HEK293 (cell line): ENCODE measurements around the gene EIF4G3.
A peak's percentile ranks its signal among the peaks of the same experiment; 100 is the strongest.

Experiments used
- CTCF ChIA-PET: fragments of 350-600 bp; formaldehyde crosslinking; extraction: SDS; loops from one replicate; lab custom pipeline; 2021; ENCODE audit warnings: antibody characterized with exemption; lab: Yijun Ruan, JAX
- POLR2A ChIA-PET: fragments of 300-600 bp; formaldehyde crosslinking; extraction: SDS; loops from one replicate; lab custom pipeline; 2020; ENCODE audit warnings: antibody characterized with exemption, inconsistent platforms; lab: Yijun Ruan, JAX
- H3K27ac ChIP-seq: fragments of 200-500 bp; sonication (Bioruptor generic); 2 replicates; pipeline ENCODE4 v1.5.1; 2014; ENCODE audit warnings: low read depth, low read length, control low read depth, inconsistent platforms; ENCODE audit errors: extremely low read depth
- H3K36me3 ChIP-seq, 2 experiments: fragments of 200-500 bp in 1 of 2; sonication (Bioruptor generic) in 1 of 2; 1 replicate in 1 of 2; 2 replicates in 1 of 2; pipeline ENCODE4 v1.5.1; 2014 to 2017; ENCODE audit warnings: inconsistent platforms in 2 of 2, low read length in 2 of 2; ENCODE audit not compliant: control insufficient read depth in 2 of 2, insufficient read depth in 1 of 2
- H3K4me1 ChIP-seq: fragments of 200-500 bp; sonication (Bioruptor generic); 2 replicates; pipeline ENCODE4 v1.5.1; 2014; ENCODE audit warnings: mild to moderate bottlenecking, low read length, inconsistent platforms; ENCODE audit not compliant: control insufficient read depth, insufficient read depth
- H3K4me3 ChIP-seq: 2 replicates; pipeline ENCODE4 v1.5.1; 2011; ENCODE audit warnings: low read depth, mild to moderate bottlenecking, control low read depth, low read length, moderate library complexity
- H3K9me3 ChIP-seq: fragments of 200-500 bp; sonication (Bioruptor generic); 2 replicates; pipeline ENCODE4 v1.5.1; 2014; ENCODE audit warnings: low read depth, low read length, inconsistent platforms; ENCODE audit not compliant: control insufficient read depth, insufficient read depth
- FEZF1 ChIP-seq: fragments of 450-650 bp; formaldehyde crosslinking; IDR thresholded peaks from 2 replicates; pipeline ENCODE4 v1.5.1; 2016; ENCODE audit warnings: missing biosample characterization, missing genetic modification characterization
- GLI2 ChIP-seq: fragments of 450-650 bp; formaldehyde crosslinking; IDR thresholded peaks from 2 replicates; pipeline ENCODE4; 2017; ENCODE audit warnings: missing biosample characterization, missing genetic modification characterization, low read depth, borderline replicate concordance
- KLF16 ChIP-seq: fragments of 450-650 bp; formaldehyde crosslinking; IDR thresholded peaks from 2 replicates; pipeline ENCODE4 v1.5.1; 2017; ENCODE audit warnings: missing biosample characterization, missing genetic modification characterization
- KLF9 ChIP-seq: fragments of 450-650 bp; formaldehyde crosslinking; IDR thresholded peaks from 2 replicates; pipeline ENCODE4 v1.5.1; 2016; ENCODE audit warnings: missing biosample characterization, missing genetic modification characterization, low read depth
- OVOL3 ChIP-seq: fragments of 450-650 bp; formaldehyde crosslinking; IDR thresholded peaks from 2 replicates; pipeline ENCODE4 v1.5.1; 2016; ENCODE audit warnings: missing biosample characterization, missing genetic modification characterization
- RBAK ChIP-seq: fragments of 450-650 bp; formaldehyde crosslinking; IDR thresholded peaks from 2 replicates; pipeline ENCODE4 v1.5.1; 2016; ENCODE audit warnings: missing biosample characterization, missing genetic modification characterization
- SALL2 ChIP-seq: fragments of 450-650 bp; formaldehyde crosslinking; IDR thresholded peaks from 2 replicates; pipeline ENCODE4 v1.5.0; 2017; ENCODE audit warnings: missing biosample characterization, mild to moderate bottlenecking, missing genetic modification characterization, borderline replicate concordance
- ZFHX2 ChIP-seq: fragments of 450-650 bp; formaldehyde crosslinking; conservative IDR thresholded peaks from 2 replicates; pipeline ENCODE4 v1.5.1; 2016; ENCODE audit warnings: missing biosample characterization, missing genetic modification characterization
- ZNF19 ChIP-seq: fragments of 450-650 bp; formaldehyde crosslinking; IDR thresholded peaks from 2 replicates; pipeline ENCODE4; 2016; ENCODE audit warnings: missing biosample characterization, missing genetic modification characterization, low read depth
- ZNF24 ChIP-seq: fragments of 450-650 bp; formaldehyde crosslinking; IDR thresholded peaks from 2 replicates; pipeline ENCODE4 v1.5.1; 2016; ENCODE audit warnings: missing biosample characterization, missing genetic modification characterization
- ZNF423 ChIP-seq: fragments of 450-650 bp; formaldehyde crosslinking; IDR thresholded peaks from 2 replicates; pipeline ENCODE4 v1.5.1; 2016; ENCODE audit warnings: missing biosample characterization, missing genetic modification characterization
- ZNF521 ChIP-seq: fragments of 450-650 bp; formaldehyde crosslinking; IDR thresholded peaks from 2 replicates; pipeline ENCODE4 v1.5.1; 2017; ENCODE audit warnings: missing biosample characterization, mild to moderate bottlenecking, missing genetic modification characterization
- ZNF530 ChIP-seq: fragments of 450-650 bp; formaldehyde crosslinking; IDR thresholded peaks from 2 replicates; pipeline ENCODE4 v1.5.1; 2016; ENCODE audit warnings: low read depth, missing biosample characterization, missing genetic modification characterization
- ZNF555 ChIP-seq: fragments of 450-650 bp; formaldehyde crosslinking; conservative IDR thresholded peaks from 2 replicates; pipeline ENCODE4 v1.5.1; 2017; ENCODE audit warnings: missing biosample characterization, mild to moderate bottlenecking, missing genetic modification characterization, inconsistent platforms
- ZNF596 ChIP-seq: fragments of 450-650 bp; IDR thresholded peaks from 2 replicates; pipeline ENCODE4 v1.5.0; 2018; ENCODE audit warnings: missing biosample characterization, mild to moderate bottlenecking, missing genetic modification characterization, moderate library complexity
- ZNF76 ChIP-seq: fragments of 450-650 bp; formaldehyde crosslinking; IDR thresholded peaks from 2 replicates; pipeline ENCODE4; 2016; ENCODE audit warnings: low read depth, missing biosample characterization, missing genetic modification characterization, borderline replicate concordance
- ZNF791 ChIP-seq: fragments of 450-650 bp; formaldehyde crosslinking; IDR thresholded peaks from 2 replicates; pipeline ENCODE4 v1.5.1; 2016; ENCODE audit warnings: missing biosample characterization, missing genetic modification characterization
- ZNF830 ChIP-seq: fragments of 450-650 bp; IDR thresholded peaks from 2 replicates; pipeline ENCODE4 v1.5.0; 2018; ENCODE audit warnings: missing biosample characterization, missing genetic modification characterization, low read depth, mild to moderate bottlenecking, moderate library complexity
- ZSCAN16 ChIP-seq: fragments of 450-650 bp; formaldehyde crosslinking; IDR thresholded peaks from 2 replicates; pipeline ENCODE4 v1.5.1; 2016; ENCODE audit warnings: missing biosample characterization, missing genetic modification characterization
- TF ChIP-seq, protein P1 (sequence below): fragments of 450-650 bp; formaldehyde crosslinking; IDR thresholded peaks from 2 replicates; pipeline ENCODE4 v1.5.1; 2017; ENCODE audit warnings: missing biosample characterization, missing genetic modification characterization
- TF ChIP-seq, protein P2 (sequence below): fragments of 450-650 bp; formaldehyde crosslinking; conservative IDR thresholded peaks from 2 replicates; pipeline ENCODE4 v1.5.1; 2016; ENCODE audit warnings: low read depth, missing biosample characterization, missing genetic modification characterization

EIF4G3 gene

DNA sequence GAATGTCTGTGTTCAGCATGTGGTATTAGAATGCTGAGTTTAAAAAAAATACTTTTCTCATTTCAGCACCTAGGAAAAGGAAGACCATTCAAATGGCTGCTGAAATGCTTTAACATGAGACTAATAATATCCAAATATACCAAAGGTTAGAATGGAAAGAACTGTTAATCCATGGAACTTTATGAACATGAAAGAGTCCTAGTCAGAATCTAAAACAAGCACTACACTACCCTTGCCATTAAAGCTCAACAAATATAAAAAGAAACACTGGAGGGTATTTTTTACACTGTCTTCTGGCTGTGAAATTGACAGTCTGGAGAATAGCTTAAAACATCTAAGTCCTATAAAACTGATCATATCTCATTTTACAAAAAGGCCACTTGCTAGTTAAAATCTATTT is 276.6 kb downstream of the EIF4G3 start:
- TF ChIP-seq ZNF791 (tag by site-specific recombination) (no peak), FEZF1 (tag by site-specific recombination) (0 out of 2 replicates have a peak, but pooled peaks have one; percentile 29)
- TF ChIP-seq, protein P1, sequence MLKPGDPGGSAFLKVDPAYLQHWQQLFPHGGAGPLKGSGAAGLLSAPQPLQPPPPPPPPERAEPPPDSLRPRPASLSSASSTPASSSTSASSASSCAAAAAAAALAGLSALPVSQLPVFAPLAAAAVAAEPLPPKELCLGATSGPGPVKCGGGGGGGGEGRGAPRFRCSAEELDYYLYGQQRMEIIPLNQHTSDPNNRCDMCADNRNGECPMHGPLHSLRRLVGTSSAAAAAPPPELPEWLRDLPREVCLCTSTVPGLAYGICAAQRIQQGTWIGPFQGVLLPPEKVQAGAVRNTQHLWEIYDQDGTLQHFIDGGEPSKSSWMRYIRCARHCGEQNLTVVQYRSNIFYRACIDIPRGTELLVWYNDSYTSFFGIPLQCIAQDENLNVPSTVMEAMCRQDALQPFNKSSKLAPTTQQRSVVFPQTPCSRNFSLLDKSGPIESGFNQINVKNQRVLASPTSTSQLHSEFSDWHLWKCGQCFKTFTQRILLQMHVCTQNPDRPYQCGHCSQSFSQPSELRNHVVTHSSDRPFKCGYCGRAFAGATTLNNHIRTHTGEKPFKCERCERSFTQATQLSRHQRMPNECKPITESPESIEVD (tag by site-specific recombination): 0 out of 2 replicates have a peak, but pooled peaks have one; percentile 20
- Histone ChIP-seq H3K27ac (no peak overlapping the region), H3K9me3 (no peaks in the 10 kb centered on the region), H3K4me3 (no peak overlapping the region), H3K36me3 (peaks cover 8 to 31% of the 10 kb centered on the region in 2 experiments; a peak in 2 of 3 replicates), H3K4me1 (no peaks in the 10 kb centered on the region)
- CTCF ChIA-PET: interaction anchor here (0.5 kb wide), 1 partner anchor 13 kb away, joined by 3 read pairs; no protein-coding TSS in a partner anchor
- POLR2A ChIA-PET: interaction anchor here (0.7 kb wide), 1 partner anchor 11 kb away, joined by 3 read pairs; no protein-coding TSS in a partner anchor

DNA sequence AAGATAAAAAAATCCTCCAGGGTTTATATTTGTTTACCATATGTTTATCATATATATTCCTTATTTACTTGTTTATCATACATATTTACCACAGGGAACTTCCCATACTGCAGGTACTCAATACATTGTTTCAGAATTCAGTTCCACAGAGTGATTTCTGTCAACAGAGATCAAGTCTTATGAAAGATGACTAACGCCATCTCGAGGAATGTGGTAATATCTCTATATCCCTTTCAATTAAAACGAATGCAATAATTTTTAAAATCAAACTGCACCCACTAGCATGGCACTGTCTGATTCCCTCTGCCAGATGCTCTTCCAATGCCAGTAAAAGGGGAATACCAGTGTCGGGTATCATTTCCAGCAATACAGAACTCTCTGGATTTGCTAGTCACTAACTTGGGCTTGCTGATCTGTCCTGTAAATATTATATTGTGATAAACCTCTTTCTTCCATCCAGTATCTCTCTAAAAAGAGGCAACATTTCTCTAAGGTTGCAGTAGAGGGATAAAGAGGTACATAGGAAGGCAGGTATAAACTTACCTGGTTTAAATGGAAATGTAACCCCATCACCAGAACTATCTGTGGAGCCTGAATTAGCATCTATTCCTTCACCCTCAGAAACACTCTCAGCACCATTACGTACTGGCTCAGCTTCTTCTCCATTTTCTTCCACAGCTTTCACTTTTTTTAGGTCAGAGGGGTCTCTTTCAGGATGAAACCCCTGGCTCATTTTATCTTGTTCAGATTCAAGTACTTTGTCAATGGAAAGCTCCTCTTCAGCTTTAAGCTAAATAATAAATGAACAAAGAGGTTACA is 277.3 kb downstream of the EIF4G3 start:
- no peaks in the 10 kb centered on the region for H3K4me1 ChIP-seq
- H3K4me3 ChIP-seq: no peak overlapping the region
- no peak overlapping the region for H3K27ac ChIP-seq
- H3K36me3 ChIP-seq: peaks cover 5 to 32% of the 10 kb centered on the region in 2 experiments; a peak in 2 of 3 replicates
- CTCF ChIA-PET: no interaction called here
- no peaks in the 10 kb centered on the region for H3K9me3 ChIP-seq
- no peak for TF ChIP-seq GLI2 (tag by site-specific recombination)
- TF ChIP-seq ZNF423 (tag by site-specific recombination): no peak
- TF ChIP-seq SALL2 (tag by site-specific recombination): no peak
- no peak for TF ChIP-seq ZNF530
- no peak for TF ChIP-seq RBAK (tag by site-specific recombination)
- TF ChIP-seq, protein P2, sequence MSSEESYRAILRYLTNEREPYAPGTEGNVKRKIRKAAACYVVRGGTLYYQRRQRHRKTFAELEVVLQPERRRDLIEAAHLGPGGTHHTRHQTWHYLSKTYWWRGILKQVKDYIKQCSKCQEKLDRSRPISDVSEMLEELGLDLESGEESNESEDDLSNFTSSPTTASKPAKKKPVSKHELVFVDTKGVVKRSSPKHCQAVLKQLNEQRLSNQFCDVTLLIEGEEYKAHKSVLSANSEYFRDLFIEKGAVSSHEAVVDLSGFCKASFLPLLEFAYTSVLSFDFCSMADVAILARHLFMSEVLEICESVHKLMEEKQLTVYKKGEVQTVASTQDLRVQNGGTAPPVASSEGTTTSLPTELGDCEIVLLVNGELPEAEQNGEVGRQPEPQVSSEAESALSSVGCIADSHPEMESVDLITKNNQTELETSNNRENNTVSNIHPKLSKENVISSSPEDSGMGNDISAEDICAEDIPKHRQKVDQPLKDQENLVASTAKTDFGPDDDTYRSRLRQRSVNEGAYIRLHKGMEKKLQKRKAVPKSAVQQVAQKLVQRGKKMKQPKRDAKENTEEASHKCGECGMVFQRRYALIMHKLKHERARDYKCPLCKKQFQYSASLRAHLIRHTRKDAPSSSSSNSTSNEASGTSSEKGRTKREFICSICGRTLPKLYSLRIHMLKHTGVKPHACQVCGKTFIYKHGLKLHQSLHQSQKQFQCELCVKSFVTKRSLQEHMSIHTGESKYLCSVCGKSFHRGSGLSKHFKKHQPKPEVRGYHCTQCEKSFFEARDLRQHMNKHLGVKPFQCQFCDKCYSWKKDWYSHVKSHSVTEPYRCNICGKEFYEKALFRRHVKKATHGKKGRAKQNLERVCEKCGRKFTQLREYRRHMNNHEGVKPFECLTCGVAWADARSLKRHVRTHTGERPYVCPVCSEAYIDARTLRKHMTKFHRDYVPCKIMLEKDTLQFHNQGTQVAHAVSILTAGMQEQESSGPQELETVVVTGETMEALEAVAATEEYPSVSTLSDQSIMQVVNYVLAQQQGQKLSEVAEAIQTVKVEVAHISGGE: no peak
- TF ChIP-seq KLF16 (tag by site-specific recombination): no peak
- TF ChIP-seq ZNF555 (tag by site-specific recombination): no peak
- no peak for TF ChIP-seq ZNF24 (tag by site-specific recombination)
- no peak for TF ChIP-seq ZNF19 (tag by site-specific recombination)
- TF ChIP-seq ZSCAN16: no peak
- TF ChIP-seq ZNF76 (tag by site-specific recombination): no peak
- TF ChIP-seq OVOL3 (tag by site-specific recombination): no peak
- no peak for TF ChIP-seq KLF9
- no peak for TF ChIP-seq ZNF596 (tag by site-specific recombination)
- TF ChIP-seq ZNF521 (tag by site-specific recombination): no peak
- TF ChIP-seq ZNF830 (tag by site-specific recombination): no peak
- no peak for TF ChIP-seq ZFHX2 (tag by site-specific recombination)
- TF ChIP-seq, all 188 proteins: peak for 0
- POLR2A ChIA-PET: interaction anchor here (0.7 kb wide), 1 partner anchor 12 kb away, joined by 3 read pairs; no protein-coding TSS in a partner anchor
